Stomach (tissue), 4 donors: ENCODE data around the gene DRC3.

Experiments used
- CTCF ChIP-seq, 7 experiments: fragments of 450-650 bp in 4 of 7; fragments of 200-600 bp in 3 of 7; sonication (generic) in 3 of 7; IDR thresholded peaks; one replicate each; pipeline ENCODE4 v1.5.1; 2016 to 2019; ENCODE audit warnings: antibody characterized with exemption in 7 of 7, control low read depth in 2 of 7, mild to moderate bottlenecking in 1 of 7
- EP300 ChIP-seq: sonication (generic); formaldehyde crosslinking; IDR thresholded peaks from one replicate; pipeline ENCODE4 v1.6.1; 2017; ENCODE audit warnings: antibody characterized with exemption
- POLR2A ChIP-seq, 4 donors: fragments of 450-650 bp; IDR thresholded peaks; one replicate each; pipeline ENCODE4 v1.6.1; 2016; ENCODE audit warnings: antibody characterized with exemption in 4 of 4, control low read depth in 2 of 4, mild to moderate bottlenecking in 1 of 4, moderate library complexity in 1 of 4
- POLR2AphosphoS5 ChIP-seq, 3 donors: sonication (generic); formaldehyde crosslinking; IDR thresholded peaks; one replicate each; pipeline ENCODE4 v1.6.1; 2016; ENCODE audit warnings: antibody characterized with exemption in 3 of 3

- TF ChIP-seq POLR2A (IDR thresholded peaks at IDR 0.05) (no peak), CTCF (IDR thresholded peaks at IDR 0.05) (no peak), POLR2AphosphoS5 (IDR thresholded peaks at IDR 0.05) (no peak), EP300 (no peak)
Measured at GRCh38 chr17:17976931-17977570, 4.4 kb downstream of the DRC3 start.
